Measurements from ENCODE around the gene AGBL4.
A peak's percentile ranks its signal among the peaks of the same experiment; 100 is the strongest.

The AGBL4 gene

GRCh38 chr1:48725341-48726046 lies 1298.3 kb downstream of the AGBL4 start:
- peak; percentile 61 for DNase-seq (ENCODE audit: low spot score)

GRCh38 chr1:48720929-48721328 lies 1302.8 kb downstream of the AGBL4 start:
- DNase-seq (ENCODE audit: low spot score): no peak

GRCh38 chr1:48718705-48719104 lies 1305.0 kb downstream of the AGBL4 start:
- no peak for DNase-seq (ENCODE audit: low spot score)

GRCh38 chr1:48718116-48718630 lies 1305.6 kb downstream of the AGBL4 start:
- no peak for DNase-seq (ENCODE audit: low spot score)

GRCh38 chr1:48717082-48717481 lies 1306.7 kb downstream of the AGBL4 start:
- DNase-seq (ENCODE audit: low spot score): no peak

- no peak for DNase-seq (ENCODE audit: low spot score)
These were observed 1307.8 kb downstream of the AGBL4 start for GRCh38 chr1:48715921-48716320.

GRCh38 chr1:48710915-48711314 lies 1312.8 kb downstream of the AGBL4 start:
- DNase-seq (ENCODE audit: low spot score): no peak

- DNase-seq (ENCODE audit: low spot score): no peak
These were observed 1313.4 kb downstream of the AGBL4 start for GRCh38 chr1:48710318-48710717.

- no peak for DNase-seq (ENCODE audit: low spot score)
These were observed 1319.0 kb downstream of the AGBL4 start for GRCh38 chr1:48704736-48705135.

GRCh38 chr1:48701445-48701844 lies 1322.3 kb downstream of the AGBL4 start:
- DNase-seq (ENCODE audit: low spot score): peak; percentile 94

- peak; percentile 58 for DNase-seq (ENCODE audit: low spot score)
These were observed 1326.6 kb downstream of the AGBL4 start for GRCh38 chr1:48697066-48697707.

- no peak for DNase-seq (ENCODE audit: low spot score)
These were observed 1328.6 kb downstream of the AGBL4 start for GRCh38 chr1:48695161-48695560.

- DNase-seq (ENCODE audit: low spot score): peak; percentile 58
These were observed 1330.0 kb downstream of the AGBL4 start for GRCh38 chr1:48693674-48694320.

- no peak for DNase-seq (ENCODE audit: low spot score)
These were observed 1330.6 kb downstream of the AGBL4 start for GRCh38 chr1:48693180-48693579.

GRCh38 chr1:48692235-48692634 lies 1331.5 kb downstream of the AGBL4 start:
- peak; percentile 20 for DNase-seq (ENCODE audit: low spot score)

GRCh38 chr1:48691429-48692001 lies 1332.2 kb downstream of the AGBL4 start:
- peak; percentile 45 for DNase-seq (ENCODE audit: low spot score)

GRCh38 chr1:48688102-48688760 lies 1335.5 kb downstream of the AGBL4 start:
- peak; percentile 23 for DNase-seq (ENCODE audit: low spot score)

GRCh38 chr1:48687282-48688045 lies 1336.3 kb downstream of the AGBL4 start:
- DNase-seq (ENCODE audit: low spot score): peak; percentile 74

GRCh38 chr1:48686159-48686558 lies 1337.6 kb downstream of the AGBL4 start:
- no peak for DNase-seq (ENCODE audit: low spot score)

- no peak for DNase-seq (ENCODE audit: low spot score)
These were observed 1339.4 kb downstream of the AGBL4 start for GRCh38 chr1:48684381-48684780.

- no peak for DNase-seq (ENCODE audit: low spot score)
These were observed 1339.9 kb downstream of the AGBL4 start for GRCh38 chr1:48683839-48684238.
